ENCODE results near the gene SIRT4.

The SIRT4 gene, protein sequence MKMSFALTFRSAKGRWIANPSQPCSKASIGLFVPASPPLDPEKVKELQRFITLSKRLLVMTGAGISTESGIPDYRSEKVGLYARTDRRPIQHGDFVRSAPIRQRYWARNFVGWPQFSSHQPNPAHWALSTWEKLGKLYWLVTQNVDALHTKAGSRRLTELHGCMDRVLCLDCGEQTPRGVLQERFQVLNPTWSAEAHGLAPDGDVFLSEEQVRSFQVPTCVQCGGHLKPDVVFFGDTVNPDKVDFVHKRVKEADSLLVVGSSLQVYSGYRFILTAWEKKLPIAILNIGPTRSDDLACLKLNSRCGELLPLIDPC

DNA sequence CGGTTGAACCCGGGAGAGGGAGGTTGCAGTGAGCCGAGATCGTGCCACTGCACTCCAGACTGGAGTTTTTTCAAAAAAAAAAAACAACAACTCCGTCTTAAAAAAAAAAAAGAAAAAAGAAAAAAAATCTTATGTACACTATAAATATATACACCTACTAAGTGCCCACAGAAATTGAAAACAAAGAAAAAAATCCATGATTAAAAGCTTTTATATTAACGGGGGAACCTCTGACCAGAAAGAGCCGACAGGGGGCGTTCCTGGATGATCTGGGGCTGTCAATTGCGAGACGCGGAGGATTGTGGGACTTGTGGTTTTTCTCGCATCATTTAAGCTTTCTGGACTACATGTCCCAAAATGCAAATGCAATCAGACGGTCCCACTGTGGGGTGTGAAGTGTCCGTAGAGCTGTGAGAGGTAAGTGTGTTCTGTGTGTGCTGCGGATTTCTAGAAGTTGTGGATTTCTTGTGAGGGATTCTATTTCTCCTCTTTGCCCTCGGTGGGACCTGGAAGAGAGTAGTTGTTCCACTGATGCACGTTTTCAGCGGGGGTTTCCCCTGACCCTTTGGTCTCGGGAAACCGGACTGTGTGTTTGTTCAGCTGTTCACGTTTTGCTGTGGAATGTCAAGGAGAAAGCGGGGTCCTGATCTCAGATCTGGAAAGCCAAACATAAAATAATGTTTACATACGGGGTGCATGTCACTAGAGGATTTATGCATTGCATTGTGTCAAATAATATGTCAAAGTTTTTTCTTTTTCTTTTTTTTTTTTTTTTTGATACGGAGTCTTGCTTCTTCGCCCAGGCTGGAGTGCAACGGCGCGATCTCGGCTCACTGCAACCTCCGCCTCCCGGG lies at the start of gene SIRT4:
SIRT4 (plus strand) TSS at position 360 of the 854 bp plus-strand sequence. CDS start 1,241 bp downstream, outside the sequence.
- DNase-seq = peak; percentile 95

DNA sequence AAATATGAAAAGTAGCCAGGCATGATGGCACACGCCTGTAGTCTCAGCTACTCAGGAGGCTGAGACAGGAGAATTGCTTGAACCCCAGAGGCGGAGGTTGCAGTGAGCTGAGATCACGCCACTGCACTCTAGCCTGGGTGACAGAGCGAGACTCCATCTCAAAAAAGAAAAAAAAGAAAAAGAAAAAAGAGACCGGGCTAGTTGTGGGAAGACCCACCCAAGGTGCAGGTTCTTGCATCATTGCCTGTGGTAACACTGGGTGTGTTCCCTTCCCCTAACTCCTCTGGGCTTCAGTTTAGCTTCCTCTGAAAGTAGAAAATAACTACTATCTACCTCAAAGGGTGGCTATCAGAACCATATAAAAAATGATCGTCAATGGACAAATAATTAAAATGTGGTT lies 48.8 kb upstream of the SIRT4 start:
- DNase-seq = peak; percentile 51

DNA sequence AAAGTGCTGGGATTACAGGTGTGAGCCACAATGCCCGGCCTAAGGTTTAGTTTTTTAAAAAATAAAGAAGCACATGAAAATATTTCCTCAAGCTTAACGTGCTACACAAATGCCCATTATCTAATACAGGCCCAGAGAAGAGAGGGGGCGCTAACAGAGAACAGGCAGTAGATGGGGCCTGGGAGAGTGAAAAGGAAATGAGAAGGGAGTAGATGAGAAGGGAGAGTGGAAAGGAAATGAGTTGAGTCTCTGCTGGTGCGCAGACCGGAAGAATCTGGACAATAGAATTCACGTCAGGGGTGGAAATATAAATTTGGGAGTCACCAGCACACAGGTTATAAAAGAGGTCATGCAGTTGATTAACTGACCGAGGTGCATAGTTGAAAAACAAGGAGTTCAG lies 47.3 kb upstream of the SIRT4 start:
- DNase-seq = no peak

DNA sequence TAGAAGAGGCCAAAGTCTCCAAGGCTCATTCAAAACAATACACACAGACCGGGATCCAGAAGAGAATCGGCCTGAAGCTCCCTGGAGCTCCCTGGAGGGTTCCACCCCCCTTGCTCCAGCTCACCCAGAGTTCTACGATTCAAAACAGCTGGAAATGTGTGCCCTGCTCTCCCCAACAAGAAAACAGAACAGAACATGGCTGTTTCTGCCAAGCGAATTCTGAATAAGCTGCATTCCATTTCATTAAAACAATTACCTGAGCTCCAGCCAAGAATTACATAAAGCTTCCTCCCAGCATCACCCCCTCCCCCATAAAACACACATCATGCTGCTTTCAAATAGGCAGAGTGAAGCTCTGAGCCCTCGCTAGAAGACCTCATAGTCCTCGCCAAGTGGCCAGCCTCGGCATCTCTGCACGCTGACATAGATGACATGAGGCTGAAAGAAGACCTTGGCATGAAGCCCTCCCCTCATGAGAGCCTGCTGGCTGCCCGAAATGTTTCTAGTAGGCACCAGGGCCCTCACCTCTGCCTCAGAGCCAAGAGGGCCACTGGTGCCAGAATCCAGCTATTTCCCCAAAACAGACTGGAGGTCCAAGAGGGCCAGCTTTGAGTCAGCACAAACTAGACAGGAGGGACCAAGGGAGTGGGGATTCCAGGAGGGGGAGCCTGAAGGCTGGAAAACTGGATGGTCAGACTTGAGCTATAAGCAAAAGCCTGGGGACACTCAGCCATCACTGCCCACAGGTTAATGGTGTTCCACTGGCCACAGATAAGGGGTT lies 44.9 kb upstream of the SIRT4 start:
- DNase-seq = no peak

DNA sequence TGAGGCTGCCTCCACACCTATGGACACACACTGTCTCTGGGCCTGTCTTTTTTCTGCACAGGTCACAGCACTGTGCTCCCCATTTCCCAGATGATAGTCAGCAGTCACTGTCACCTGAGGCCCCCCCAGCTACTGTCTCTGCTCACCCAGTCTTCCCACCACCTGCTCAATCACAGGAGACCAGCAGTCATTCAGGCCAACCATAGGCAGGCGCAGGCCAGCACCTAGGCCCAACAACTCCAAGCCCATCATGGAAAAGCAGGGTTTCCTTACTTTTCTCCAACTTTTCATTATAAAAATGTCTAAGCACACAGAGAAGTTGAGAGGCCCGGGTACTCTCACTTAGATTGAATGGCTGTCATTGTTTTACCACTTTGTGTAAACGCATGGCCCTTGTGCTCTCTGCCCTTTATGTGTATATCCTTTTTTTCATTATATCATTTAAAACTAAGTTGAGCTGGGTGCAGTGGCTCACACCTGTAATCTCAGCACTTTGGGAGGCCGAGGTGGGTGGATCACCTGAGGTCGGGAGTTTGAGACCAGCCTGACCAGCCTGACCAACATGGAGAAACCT lies 43.7 kb upstream of the SIRT4 start:
- no peak for DNase-seq

DNA sequence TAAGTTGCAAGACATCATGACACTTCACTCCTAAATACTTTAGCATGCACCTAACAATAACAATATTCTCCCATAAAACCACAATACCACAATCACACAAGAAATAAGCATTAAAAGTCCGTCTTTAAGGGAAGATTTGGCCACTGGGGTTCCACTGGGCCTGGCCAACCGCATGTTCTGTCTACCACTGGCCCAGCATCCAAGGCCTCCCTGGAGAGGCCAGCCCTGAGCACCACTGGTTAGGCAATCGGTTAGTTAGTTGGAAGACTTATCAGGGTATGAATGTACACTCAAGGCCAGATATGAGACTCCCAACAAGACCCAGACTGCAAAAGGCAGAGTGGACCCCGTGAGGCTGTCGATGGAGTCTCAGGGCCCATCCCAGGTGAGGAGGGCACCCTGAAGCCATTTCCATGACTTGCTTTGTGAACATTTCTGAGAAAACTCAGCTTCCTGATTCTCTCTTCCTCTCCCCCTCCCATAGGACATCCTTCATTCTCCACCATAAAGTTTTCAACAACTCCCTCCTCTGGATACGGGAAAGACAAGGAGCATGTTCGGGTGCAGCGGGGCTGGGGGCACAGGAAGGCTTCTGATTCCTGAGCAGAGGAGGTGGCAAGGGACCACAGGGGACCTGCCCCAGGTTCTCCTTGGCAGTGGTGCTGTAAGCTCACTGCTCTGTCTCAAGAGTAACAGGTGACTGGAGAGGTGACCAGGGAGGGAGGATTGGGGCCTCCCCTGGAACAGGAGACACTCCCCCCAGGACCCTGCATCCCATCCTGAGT lies 42.5 kb upstream of the SIRT4 start:
- no peak for DNase-seq

DNA sequence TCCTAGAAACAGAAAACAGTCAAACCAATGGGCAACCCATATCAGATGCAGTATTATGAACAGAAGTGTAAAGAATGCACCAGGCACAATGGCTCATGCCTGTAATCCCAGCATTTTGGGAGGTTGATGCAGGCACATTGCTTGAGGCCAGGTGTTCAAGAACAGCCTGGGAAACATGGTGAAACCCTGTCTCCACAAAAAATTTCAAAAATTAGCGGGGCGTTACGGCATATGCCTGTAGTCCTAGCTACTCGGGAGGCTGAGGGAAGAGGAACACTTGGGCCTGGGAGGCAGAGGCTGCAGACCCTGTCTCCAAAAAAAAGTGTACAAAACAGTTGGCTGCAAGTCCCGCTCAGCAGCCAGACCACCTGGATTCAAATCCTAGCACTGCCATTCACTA lies 41.5 kb upstream of the SIRT4 start:
- no peak for DNase-seq

DNA sequence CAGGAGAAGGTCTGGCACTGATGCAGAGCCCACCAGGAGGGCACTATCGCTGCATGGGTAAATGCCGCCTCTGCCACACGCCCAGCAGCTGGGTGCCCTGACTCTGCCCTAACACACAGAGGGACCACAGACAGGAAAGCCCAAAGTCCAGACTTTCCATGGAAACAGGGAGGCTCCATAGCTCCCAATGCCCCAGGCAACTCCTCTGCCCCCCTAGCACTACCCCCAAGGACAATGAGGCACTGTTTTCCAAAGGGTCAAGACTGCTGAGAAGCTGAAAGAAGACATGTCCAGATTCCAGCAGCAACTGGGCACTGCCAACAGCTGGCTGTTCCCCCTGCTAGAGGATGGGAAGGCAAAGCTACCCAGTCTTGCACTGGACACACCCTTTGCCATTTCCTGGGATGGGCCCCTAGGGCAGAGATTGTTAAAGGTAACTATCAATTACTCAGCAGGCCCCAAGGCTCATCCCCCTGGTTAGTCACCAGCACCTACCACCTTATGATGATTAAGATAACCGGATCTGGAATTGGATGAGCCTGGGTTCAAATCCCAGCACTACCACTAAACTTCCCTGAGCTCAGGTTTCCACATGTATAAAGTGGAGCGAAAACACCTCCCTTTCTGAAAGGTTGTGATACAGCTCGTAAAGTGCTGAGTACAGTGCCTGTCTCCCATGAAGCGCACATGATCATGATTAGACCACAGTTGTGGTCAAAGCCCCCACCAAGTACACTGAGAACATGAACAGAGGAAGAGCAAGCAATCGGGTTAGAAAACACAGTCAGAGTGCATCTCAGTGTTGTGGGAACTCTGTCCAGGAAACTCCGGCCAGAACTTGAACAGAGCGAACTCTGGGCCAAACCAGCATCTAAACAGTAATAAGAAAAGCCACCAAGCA lies 39.9 kb upstream of the SIRT4 start:
- peak; percentile 40 for DNase-seq

DNA sequence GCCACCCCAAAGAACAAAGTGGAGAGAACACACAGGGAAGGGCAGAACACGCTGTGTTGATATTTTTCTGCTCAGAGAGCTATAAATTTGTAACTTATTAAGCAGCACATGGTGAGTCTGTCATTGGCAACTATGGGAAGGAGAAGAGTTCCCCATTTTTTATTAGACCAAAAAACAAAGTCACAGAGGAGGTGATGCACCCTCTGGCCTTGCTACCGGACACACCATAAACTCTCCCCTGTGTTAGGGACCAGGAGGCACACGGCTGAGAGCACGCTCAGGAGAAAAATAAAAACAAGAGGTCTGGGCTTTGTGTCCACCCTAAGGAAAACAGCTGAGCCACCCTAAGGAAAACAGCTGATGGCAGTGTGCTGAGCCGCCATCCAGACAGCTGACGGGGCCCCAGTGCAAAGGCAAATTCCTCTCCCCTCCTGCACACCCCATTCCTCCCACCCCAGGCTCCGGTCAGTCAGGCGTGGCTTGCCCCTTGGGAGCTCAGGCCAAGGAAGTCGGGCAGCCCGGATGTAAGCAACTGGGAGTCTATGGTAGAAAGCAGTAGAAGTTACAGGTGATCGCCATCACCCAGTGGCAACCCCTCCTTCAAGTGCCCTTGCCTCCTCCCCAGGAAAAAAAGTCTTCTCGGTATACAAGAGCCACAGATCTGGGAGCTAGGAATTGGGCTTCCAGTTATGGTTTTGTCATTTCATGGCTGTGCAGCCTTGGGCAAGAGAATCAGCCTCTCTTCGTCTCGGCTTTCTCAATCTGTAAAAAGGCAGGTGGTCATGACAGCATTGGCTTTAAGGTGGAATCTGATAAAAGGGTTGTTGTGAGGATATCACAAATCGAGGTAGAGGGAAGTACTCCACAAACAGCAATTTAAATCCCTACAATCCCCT lies 39.0 kb upstream of the SIRT4 start:
- peak; percentile 52 for DNase-seq

DNA sequence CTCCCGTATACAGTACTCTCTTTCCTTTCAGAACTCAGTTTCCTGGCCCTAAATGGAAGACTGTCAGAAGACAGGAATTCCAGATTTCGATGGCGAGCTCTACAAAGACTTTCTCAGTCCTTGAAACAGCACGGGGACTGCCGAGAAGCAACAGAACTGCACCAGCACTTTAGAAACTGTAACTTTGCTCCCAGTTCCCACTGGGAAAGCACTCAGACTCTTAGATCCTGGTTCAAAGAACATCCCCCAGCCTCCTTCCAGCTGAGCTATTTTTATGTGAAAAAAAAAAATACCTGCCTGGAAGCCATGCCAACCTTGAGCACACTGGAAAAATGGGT lies 38.4 kb upstream of the SIRT4 start:
- no peak for DNase-seq

DNA sequence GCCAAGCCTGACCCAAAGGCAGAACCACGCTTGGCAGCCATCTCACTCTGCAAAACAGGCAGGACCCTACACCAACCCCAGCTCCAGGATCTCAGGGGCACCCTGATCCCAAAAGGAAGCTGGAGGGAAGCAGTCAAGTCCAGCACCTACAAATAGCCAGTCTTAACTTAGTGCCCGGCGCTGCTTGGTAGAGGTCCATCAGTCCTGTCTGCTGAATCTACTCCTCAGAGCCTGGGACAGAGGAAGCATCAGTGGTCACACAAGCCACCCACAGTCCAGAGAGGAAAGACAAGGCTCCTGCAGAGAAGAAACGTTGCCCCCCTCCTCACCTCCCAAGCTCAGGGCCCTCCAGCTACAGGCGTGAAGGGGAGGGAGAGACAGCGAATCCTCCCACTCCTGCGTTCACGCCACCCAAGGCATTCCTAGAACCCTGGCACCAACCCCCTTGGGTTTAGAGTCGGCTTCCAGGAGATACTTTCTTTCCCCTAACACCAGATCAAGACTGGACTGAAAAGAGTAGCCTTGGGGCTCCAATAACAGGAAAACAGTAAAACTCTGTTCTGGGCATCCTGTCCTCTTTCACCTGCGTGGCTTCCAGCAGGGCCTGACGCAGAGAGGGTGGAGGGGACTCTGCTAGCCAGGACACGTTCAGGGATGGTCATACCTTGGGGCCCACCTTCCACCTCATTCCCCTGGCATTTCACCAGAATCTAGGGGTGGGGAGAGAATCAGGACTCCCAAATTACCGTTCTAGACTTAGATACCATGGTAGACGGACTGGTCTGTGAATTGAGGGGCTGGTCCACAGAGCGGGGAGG lies 37.8 kb upstream of the SIRT4 start:
- DNase-seq = no peak

DNA sequence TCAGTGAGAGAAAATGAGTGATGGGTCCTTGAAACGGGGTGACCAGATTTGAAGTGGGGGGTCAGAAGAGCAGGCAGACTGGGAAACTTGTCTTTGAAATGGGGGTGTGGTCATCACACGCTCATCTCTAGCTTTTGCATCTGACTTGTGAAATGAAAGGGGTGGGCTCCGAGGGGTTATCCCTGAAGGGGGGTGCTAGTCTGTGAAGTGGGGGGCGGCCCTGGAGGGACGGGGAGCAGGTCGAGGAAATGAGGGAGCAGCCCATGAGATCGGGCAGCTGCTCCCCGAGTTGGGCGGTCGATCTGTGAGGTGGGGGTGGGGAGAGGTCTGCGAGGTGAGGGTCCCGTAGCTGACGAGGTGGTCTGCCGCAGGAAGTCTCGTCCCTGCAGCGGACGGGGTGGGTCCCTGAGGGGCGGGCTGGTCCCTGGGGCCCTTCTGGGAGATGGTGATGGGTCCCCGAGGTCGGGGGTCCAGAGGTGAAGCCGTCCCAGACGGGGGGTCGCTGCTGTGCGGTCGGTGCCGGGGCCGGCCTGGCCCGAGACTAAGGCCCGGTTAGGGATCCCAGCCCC lies 37.1 kb upstream of the SIRT4 start:
- DNase-seq = no peak

DNA sequence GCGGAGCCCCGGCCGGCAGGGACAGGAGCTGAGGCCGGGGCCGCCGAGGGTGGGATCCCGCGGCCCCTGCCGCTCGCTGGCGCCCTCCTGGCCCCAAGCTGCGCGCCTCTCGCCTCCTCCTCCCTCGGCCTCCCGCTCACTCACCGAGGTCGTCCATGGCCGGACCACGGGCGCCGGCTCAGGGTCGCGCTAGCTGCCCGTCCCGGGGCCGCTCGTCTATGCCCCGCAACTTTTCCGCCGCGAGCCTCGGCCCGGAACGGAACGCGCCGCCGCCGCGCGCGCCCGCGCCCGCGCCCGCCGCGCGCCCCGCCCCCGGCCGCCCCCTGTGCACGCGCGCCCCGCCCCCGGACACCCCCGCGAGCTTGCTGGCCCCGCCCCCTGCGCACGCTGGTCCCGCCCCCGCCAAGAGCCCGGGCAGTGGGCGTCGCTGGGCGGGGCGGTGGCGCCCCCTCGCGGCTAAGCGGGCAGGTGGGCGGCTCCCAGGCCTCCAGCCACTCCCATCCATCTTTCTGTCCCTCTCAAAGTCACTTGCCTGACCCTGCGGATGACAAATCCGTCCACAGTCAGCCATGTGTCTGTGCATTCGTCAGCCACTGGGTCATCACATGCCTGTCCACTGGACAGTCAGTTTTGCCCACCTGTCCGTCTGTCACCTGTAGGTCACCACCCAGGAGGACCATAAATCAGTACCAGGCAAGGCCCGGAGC lies 36.5 kb upstream of the SIRT4 start, which contains the start of gene PXN:
PXN (minus strand) TSS at position 258 of the 707 bp plus-strand sequence; CDS start at position 157, 101 bp downstream.
- peak; percentile 91 for DNase-seq

DNA sequence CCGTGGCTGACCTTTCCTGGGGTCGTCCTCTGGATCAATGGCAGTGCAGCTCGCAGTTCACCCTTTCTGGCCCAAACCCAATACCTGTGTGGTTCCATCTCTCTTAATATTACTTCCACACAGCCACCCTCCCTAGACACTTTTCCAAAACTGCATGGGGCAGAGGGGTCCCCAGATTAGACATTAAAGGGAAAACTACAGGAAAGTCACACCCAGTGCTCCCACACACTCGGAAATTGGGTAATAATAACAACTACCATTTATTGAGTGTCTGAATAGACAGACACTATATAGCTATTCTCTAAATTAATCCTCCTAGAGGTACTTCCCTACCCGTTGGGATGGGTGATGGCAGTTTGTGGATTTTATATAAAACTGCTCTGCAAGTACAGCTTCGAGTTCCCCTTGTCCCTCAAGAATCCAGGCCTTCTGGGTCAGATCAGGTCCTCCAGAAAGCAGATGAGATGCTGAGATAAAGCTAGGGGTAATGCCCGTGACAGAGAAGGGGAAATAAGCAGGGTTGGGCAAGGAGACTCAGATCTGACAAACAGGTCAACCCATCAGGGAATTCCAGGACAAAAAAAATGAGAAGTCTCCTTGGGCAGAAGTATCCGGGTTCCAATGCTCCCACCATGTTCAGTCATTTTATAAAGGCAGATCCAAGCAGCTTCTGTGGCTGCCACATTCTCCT lies 35.8 kb upstream of the SIRT4 start:
- DNase-seq = peak; percentile 45

DNA sequence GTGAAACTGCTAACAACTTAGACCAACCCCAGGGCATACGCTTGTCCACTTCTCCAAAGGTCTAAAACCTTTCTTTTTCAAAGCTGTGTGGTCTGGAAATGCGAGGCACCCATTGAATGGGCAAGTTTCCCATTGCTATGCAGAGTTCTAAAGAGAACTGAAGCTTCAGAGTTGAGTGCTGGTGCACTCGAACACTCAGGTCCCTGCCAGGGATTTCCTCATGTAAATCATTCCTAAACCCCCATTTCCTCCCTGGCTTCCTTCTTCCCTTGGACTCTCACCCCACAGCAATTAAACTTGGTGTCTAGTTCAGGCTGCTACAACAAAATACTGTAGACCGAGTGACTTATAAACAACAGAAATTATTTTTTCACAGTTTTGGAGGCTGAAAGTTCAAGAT lies 34.4 kb upstream of the SIRT4 start:
- no peak for DNase-seq

DNA sequence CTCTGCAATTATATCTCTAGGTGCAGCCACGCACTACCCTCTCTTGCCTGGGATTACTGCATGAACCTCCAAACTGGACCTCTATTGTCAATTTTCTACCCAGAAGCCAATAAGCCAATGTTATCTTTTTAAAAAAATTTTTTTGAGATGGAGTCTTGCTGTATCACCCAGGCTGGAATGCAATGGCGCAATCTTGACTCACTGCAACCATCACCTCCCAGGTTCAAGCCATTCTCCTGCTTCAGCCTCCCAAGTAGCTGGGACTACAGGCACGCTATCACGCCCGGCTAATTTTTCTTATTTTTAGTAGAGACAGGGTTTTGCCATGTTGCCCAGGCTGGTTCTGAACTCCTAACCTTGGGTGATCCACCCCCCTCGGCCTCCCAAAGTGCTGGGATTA lies 25.4 kb upstream of the SIRT4 start:
- DNase-seq = no peak
